Skeletal muscle satellite cell (primary cell): ENCODE results near the gene NAA25.
A peak's percentile ranks its signal among the peaks of the same experiment; 100 is the strongest.

ENCODE experiments used
- H3K27me3 ChIP-seq: 2 replicates; pipeline ENCODE4 v1.7.0; 2013; ENCODE audit warnings: low read length; ENCODE audit not compliant: control insufficient read depth, insufficient read depth
- H3K36me3 ChIP-seq: 2 replicates; pipeline ENCODE4 v1.7.0; 2013; ENCODE audit warnings: mild to moderate bottlenecking, control low read depth, low read length; ENCODE audit not compliant: insufficient read depth
- H3K4me1 ChIP-seq: 2 replicates; pipeline ENCODE4 v1.7.0; 2013; ENCODE audit warnings: low read length; ENCODE audit not compliant: control insufficient read depth, insufficient read depth
- H3K4me2 ChIP-seq: 2 replicates; pipeline ENCODE4 v1.7.0; 2013; ENCODE audit warnings: mild to moderate bottlenecking, low read length
- H3K4me3 ChIP-seq: 2 replicates; pipeline ENCODE4 v1.7.0; 2013; ENCODE audit warnings: low read length
- H3K9ac ChIP-seq: 2 replicates; pipeline ENCODE4 v1.7.0; 2013; ENCODE audit warnings: mild to moderate bottlenecking, low read depth, low read length, moderate library complexity
- H3K9me3 ChIP-seq: replicated peaks from 2 replicates; pipeline ENCODE4 v1.7.0; 2013; ENCODE audit warnings: mild to moderate bottlenecking, control low read depth, low read length

NAA25 gene

DNA sequence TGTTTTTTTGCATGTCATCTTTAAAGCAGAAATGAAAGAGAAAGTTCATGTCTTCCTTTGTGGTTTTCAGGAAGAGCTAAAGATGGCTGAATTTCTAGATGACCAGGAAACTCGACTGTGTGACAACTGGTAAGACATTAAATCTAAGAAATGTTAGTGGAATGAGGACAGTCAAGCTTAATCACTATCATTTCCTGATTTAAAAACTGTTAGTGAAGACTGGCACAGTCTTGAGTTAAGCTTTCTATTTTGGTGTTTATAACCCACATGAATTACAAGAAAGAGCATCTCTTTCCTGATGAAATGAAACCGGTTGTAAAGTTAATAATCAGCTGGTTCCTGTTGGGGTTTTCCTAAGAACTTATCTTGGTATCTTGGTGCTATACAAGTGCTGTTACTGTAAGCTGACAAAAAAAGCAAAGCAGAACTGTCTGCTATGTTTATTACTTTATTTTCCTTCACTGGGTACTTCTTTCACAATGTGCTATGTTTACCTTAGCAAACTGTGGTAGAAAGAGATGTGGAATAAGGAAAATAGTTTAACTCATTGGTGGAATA lies 21.9 kb upstream of the NAA25 start:
- peak overlapping the region; percentile 14 for H3K4me3 ChIP-seq
- peak overlapping the region; percentile 66 for H3K4me2 ChIP-seq
- no peaks in the 10 kb centered on the region for H3K27me3 ChIP-seq
- H3K36me3 ChIP-seq = peaks cover 18% of the 10 kb centered on the region
- no peaks in the 10 kb centered on the region for H3K9me3 ChIP-seq
- H3K9ac ChIP-seq = no peak overlapping the region
- peaks cover 18% of the 10 kb centered on the region for H3K4me1 ChIP-seq

DNA sequence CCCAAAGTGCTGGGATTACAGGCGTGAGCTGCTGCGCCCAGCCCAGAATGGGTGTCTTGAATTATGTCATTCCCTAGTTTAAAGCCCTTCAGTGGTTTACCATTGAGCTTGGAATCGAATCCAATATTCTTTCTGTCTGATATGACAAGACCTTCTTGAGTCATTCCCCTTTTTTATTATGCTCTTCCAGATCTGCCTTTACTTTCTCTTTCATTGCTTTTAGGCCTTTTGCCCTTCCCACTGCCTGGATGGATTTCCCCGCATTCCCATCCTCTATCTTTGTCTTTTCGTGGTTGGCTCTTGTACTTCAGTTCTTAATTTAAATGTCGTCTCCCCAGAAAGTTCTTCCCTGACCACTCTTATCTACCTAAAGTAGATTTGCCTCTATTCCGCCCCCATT lies 18.3 kb upstream of the NAA25 start:
- no peak overlapping the region for H3K9ac ChIP-seq

DNA sequence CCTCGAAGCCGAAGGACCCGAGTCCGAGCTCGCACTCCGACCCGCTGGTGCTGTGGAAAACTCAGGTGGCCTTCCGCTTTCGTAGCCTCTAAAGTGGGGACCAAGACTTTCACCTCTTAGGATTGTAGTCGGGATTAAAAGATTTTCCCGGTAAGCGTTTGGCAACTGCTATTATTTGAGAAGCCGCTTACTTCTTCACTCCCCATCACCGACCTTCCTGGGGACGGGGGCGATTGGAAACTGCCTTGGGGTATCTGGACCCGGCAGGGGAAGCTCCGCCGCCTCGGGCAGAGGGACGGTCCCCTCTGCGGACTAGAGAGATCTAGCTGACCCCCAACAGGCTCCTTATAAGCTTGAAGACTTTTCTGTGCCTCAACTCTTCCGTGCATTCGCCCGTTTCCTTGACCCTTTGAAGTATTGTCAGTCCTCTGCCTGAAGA lies 17.4 kb upstream of the NAA25 start:
- peak overlapping the region; percentile 97 for H3K4me3 ChIP-seq
- peak overlapping the region; percentile 97 for H3K4me2 ChIP-seq
- no peaks in the 10 kb centered on the region for H3K27me3 ChIP-seq
- H3K9me3 ChIP-seq = no peaks in the 10 kb centered on the region
- H3K4me1 ChIP-seq = peaks cover 23% of the 10 kb centered on the region
- H3K36me3 ChIP-seq = peaks cover 3% of the 10 kb centered on the region
- peak overlapping the region; percentile 95 for H3K9ac ChIP-seq

More for the DNA sequence above, 18.3 kb upstream of the NAA25 start:
- H3K4me3 ChIP-seq = no peak overlapping the region
- no peaks in the 10 kb centered on the region for H3K27me3 ChIP-seq
- peaks cover 22% of the 10 kb centered on the region for H3K4me1 ChIP-seq
- peak overlapping the region; percentile 97 for H3K4me2 ChIP-seq
- H3K36me3 ChIP-seq = peaks cover 8% of the 10 kb centered on the region
- no peaks in the 10 kb centered on the region for H3K9me3 ChIP-seq

DNA sequence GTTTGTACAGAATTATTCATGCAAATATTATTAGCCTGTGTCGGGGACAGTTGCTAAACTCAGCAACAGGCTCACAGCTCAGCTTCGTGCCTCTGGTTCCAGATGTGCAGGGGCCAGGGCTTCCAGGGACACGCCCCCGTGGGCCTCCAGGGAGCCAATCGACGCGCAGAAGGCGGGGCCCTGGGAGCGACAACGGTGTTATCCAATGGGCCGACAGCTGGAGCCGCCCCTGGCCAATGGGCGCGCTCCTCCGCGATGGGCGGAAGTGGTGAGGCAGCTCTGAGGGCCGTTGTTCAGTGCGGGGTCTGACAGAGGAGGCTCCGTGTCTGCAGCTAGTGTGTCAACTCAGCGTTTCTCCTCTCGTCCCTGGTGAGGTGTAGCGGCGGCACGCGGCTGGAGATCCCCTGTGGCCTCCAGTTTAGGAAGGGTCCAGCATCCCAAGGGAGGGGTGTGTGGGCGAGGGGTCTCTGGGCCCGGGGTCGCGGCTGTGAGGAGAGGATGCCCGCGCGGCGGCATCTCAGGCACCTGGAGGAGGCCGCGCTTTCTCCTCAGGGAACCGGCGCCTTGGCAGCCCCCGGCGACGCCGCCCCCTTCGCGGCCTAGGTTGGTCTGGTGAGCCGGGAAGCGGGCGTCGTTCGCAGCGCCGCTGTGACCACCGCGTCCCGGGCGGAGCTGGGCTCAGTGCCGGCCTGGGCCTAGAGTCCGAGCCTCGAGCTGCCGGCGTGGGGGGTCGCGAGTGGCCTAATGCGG lies 16.8 kb upstream of the NAA25 start, which contains the start of gene TRAFD1:
TRAFD1 (plus strand) TSS at position 311 of the 750 bp plus-strand sequence. CDS start 4,963 bp downstream, outside the sequence.
- Histone ChIP-seq H3K4me1 (peaks cover 18% of the 10 kb centered on the region), H3K4me3 (peak within 1 kb of the TSS; percentile 97), H3K36me3 (no peaks in the 10 kb centered on the region), H3K27me3 (no peaks in the 10 kb centered on the region), H3K9me3 (no peaks in the 10 kb centered on the region), H3K9ac (peak within 1 kb of the TSS; percentile 95), H3K4me2 (peak within 1 kb of the TSS; percentile 97)

DNA sequence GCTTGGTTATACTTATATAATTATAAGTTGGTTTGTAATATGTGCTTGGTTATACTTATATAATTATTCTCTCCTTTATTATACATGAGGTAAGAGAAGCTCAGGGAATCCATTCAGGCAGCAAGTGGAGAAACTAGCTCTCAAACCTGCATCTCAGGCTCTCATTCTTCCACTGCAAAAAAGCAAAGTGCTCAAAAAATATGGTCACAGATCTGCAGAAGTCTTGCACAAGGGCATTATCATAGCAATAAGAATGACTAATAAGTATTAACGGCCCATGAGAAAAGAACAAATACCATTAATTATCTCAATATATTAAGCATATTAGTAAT lies 16.3 kb upstream of the NAA25 start:
- no peaks in the 10 kb centered on the region for H3K9me3 ChIP-seq
- H3K4me2 ChIP-seq = peak overlapping the region; percentile 97
- no peaks in the 10 kb centered on the region for H3K36me3 ChIP-seq
- peaks cover 15% of the 10 kb centered on the region for H3K4me1 ChIP-seq
- H3K9ac ChIP-seq = no peak overlapping the region
- peak overlapping the region; percentile 36 for H3K4me3 ChIP-seq
- no peaks in the 10 kb centered on the region for H3K27me3 ChIP-seq

DNA sequence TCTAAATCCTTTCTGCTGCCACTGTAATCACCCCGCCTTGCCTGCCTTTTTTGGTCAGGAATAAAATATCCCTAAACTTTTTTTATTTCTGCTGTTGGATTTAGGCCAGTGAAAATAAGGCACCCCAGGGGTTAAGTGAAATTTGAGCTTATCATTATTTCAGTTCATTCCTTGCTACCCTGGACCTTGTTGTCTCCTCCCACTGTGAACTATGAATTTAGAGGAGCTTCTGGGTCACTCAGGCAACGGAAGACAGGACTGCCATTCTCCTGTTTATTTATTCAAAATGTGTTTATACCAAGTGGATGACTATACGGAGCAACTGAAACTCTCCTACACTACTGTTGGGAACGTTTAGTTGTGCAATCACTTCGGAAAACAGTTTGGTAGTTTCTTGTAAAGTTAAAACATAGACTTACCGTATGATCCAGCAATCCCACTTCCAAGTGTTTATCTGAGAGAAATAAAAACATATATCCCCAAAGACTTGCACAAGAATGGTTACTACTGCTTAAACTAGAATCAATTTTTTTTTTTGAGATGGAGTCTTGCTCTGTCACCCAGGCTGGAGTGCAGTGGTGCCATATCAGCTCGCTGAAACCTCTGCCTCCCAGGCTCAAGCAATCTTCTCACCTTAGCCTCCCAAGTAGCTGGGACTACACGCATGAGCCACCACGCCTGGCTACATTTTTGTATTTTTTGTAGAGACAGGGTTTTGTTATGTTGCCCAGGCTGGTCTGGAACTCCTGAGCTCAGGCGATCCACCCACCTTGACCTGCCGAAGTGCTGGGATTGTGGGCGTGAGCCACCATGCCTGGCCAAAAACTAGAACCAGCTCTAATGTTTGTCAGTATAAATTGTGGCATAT lies 14.5 kb upstream of the NAA25 start:
- Histone ChIP-seq H3K4me2 (no peak overlapping the region), H3K4me3 (no peak overlapping the region), H3K27me3 (no peaks in the 10 kb centered on the region), H3K9me3 (no peaks in the 10 kb centered on the region), H3K36me3 (no peaks in the 10 kb centered on the region), H3K4me1 (peaks cover 15% of the 10 kb centered on the region), H3K9ac (no peak overlapping the region)

DNA sequence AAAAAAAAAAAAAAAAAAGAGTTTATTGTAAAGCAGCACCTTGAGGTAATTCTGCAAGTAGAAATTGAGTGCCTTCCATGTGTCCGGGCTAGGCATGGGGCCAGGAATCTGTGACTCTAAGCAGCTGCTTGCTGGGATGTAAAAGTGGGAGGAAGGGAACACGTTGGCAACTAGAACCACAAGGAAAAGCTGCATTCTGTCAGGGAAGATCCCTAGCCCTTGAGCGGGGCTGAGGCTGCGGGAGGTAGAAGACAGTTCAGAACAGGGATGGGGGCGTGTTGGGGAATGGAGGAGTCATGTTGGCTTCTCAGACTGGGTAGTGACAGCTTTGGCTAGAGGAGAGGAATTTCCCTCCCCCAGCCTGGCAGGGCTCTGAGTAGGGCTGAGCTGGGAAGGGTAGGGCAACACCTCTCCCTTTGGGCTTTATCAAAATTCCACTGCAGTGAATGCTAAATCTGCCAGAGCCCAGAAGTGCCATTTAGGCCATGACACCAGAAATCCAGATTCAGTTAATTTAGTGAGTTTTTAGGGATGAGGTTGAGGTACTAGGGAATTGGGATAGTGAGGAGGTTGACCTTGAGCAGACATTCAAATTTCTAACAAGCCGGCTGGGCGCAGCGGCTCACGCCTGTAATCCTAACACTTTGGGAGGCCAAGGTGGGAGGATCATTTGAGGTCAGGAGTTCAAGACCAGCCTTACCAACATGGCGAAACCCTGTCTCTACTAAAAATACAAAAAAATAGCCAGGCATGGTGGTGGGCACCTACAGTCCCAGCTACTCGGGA lies 13.4 kb upstream of the NAA25 start:
- Histone ChIP-seq H3K27me3 (no peaks in the 10 kb centered on the region), H3K4me1 (peaks cover 19% of the 10 kb centered on the region), H3K9ac (peak overlapping the region; percentile 2), H3K36me3 (no peaks in the 10 kb centered on the region), H3K4me2 (peak overlapping the region; percentile 51), H3K4me3 (no peak overlapping the region), H3K9me3 (no peaks in the 10 kb centered on the region)

DNA sequence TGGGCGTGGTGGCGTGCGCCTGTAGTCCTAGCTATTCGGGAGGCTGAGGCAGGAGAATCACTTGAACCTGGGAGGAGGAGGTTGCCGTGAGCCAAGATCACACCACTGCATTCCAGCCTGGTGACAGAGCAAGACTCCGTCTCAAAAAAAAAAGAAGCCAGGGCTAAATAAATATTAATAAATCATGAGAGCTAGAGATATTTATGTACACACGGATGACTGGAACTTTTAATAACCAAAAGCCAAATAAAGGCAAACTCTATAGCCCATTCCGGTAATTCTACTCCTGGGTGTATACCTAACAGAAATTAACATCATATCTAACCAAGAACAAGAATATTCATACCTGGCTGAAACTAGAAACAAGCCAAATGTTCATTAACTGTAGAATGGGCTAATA lies 9.1 kb upstream of the NAA25 start:
- no peaks in the 10 kb centered on the region for H3K36me3 ChIP-seq
- peaks cover 19% of the 10 kb centered on the region for H3K4me1 ChIP-seq
- no peaks in the 10 kb centered on the region for H3K27me3 ChIP-seq
- no peak overlapping the region for H3K9ac ChIP-seq
- no peaks in the 10 kb centered on the region for H3K9me3 ChIP-seq
- no peak overlapping the region for H3K4me2 ChIP-seq
- no peak overlapping the region for H3K4me3 ChIP-seq

DNA sequence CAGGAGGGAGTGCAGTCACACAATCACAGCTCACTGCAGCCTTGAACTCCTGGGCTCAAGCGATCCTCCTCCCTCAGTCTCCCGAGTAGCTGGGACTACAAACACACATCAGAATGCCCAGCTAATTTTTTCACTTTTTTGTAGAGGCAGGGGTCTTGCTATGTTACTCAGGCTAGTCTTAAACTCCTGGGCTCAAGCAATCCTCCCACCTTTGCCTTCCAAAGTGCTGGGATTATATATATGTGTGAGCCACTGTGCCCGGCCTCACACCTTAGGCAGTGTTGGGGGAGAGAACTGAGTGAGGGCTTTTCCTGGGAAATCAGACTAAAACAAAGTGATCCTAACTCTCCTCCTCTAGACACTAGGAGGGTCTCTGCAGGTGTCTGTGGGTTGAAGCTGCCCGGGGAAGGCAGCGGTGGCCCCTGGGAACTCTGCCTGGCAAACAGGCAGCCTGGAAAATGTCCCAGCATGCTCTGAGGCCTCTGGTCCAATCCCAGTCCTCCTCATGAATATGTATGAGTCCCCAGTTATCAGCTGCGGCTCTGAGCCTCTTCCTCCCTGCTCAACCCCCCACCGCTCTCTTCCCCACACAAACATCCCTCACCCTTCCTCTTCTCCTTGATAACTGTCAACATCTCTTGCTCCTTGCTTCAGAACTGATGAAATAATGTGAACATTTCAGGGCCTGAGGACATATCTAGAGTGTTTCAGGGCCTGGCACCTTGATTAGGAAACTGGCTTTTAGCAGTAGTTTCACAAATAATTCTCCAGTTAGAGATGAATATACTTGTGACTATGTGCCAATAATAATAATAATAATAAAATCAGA lies 7.9 kb upstream of the NAA25 start:
- no peaks in the 10 kb centered on the region for H3K36me3 ChIP-seq
- H3K4me1 ChIP-seq = peaks cover 12% of the 10 kb centered on the region
- H3K9ac ChIP-seq = peak overlapping the region; percentile 7
- H3K4me2 ChIP-seq = peak overlapping the region; percentile 24
- no peak overlapping the region for H3K4me3 ChIP-seq
- no peaks in the 10 kb centered on the region for H3K27me3 ChIP-seq
- no peaks in the 10 kb centered on the region for H3K9me3 ChIP-seq

DNA sequence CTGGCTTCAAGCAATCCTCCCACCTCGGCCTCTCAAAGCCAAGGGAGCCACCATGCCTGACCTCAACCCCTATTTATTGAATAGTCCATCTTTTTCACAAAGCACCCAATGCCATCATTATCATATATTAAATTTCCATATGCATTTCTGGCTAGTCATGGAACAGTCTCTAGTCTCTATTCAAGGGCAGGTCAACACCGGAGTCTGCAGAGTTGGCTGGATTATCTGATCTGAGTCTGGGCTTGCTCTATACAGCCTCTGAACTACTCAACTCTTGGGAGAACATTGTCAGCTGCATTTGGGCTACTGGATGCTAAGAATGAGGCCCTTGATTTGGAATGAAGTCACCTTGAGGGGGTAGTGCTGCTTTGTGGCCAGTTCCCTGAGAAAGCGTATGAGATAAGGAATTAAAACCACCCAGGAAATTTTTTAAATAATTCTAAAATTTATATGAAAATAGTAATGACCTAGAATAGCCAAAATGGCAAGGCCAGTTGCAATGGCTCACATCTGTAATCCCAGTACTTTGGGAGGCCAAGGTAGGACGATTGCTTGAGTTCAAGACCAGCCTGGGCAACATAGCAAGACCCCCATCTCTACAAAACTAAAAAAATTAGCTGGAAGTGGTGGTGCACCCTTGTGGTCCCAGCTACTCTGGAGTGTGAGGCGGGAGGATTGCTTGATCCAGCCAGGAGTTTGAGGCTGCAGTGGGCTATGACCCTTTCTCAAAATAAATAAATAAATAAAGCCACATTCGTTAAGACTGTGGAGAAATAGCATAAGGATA lies 6.9 kb upstream of the NAA25 start:
- Histone ChIP-seq H3K9me3 (no peaks in the 10 kb centered on the region), H3K36me3 (no peaks in the 10 kb centered on the region), H3K27me3 (no peaks in the 10 kb centered on the region), H3K4me1 (peaks cover 12% of the 10 kb centered on the region), H3K9ac (no peak overlapping the region), H3K4me3 (no peak overlapping the region), H3K4me2 (no peak overlapping the region)
